HepG2 (cell line): ENCODE data around the gene MMP28. TPM values are rescaled to one million over a fixed set of nuclear protein-coding genes. Genes with fewer than 3 reads are reported as not detected.

Source experiments
- ATAC-seq: fragments of 200-7000 bp; cut with Tn5 transposase; 3 replicates; pipeline ENCODE4 v1.9.1; 2020; ENCODE audit warnings: mild to moderate bottlenecking, moderate library complexity
- BruUV-seq: library from RNA; stranded (reverse); fragments of 400-500 nt; replicated peaks from 2 replicates; lab custom pipeline; 2021; lab: Mats Ljungman, UMichigan
- CTCF ChIA-PET: fragments of 300-600 bp; formaldehyde crosslinking; extraction: SDS; loops from one replicate; lab custom pipeline; 2021; ENCODE audit warnings: low total read pairs, inconsistent platforms, low intra/inter-chr PET ratio; lab: Yijun Ruan, JAX
- POLR2A ChIA-PET: fragments of 350-600 bp; sonication (Branson Sonifier 250); formaldehyde crosslinking; loops from one replicate; lab custom pipeline; 2020; ENCODE audit warnings: antibody characterized with exemption, inconsistent platforms; lab: Yijun Ruan, JAX
- DNase-seq: peaks from one replicate; pipeline ENCODE4 v3.0.0-alpha.2; 2015; ENCODE audit warnings: low spot score
- FAIRE-seq: peaks from 3 replicates; lab custom pipeline; 2011; peaks lifted over from hg19 to GRCh38; lab: Jason Lieb, UNC
- H2AFZ ChIP-seq: one replicate; pipeline ENCODE4 v1.6.1; 2011; ENCODE audit warnings: low read length, inconsistent platforms
- H3K27ac ChIP-seq: fragments of 300-600 bp; 3 replicates; pipeline ENCODE4 v1.8.0; 2011; ENCODE audit warnings: mixed run types, mild to moderate bottlenecking, mixed read lengths, low read length, inconsistent platforms; ENCODE audit not compliant: insufficient read depth; ENCODE audit errors: extremely low read length
- H3K27me3 ChIP-seq, 2 experiments: fragments of 200-600 bp in 1 of 2; 2 replicates in 1 of 2; 3 replicates in 1 of 2; pipeline versions ENCODE4 v1.6.0 to v1.8.0; 2011; ENCODE audit warnings: low read length in 2 of 2, mild to moderate bottlenecking in 2 of 2, moderate library complexity in 2 of 2, inconsistent platforms in 1 of 2; ENCODE audit not compliant: insufficient read depth in 2 of 2, control insufficient read depth in 1 of 2
- H3K36me3 ChIP-seq, 2 experiments: fragments of 200-600 bp in 1 of 2; replicated peaks in 1 of 2; 2 replicates in 1 of 2; 3 replicates in 1 of 2; pipeline versions ENCODE4 v1.5.1 to v1.8.0; 2011; ENCODE audit warnings: low read length in 2 of 2, inconsistent platforms in 1 of 2; ENCODE audit not compliant: insufficient read depth in 2 of 2, control insufficient read depth in 1 of 2
- H3K4me1 ChIP-seq: 2 replicates; pipeline ENCODE4 v1.5.1; 2012; ENCODE audit warnings: low read length, inconsistent platforms; ENCODE audit not compliant: insufficient read depth
- H3K4me2 ChIP-seq: 2 replicates; pipeline ENCODE4 v1.6.0; 2011; ENCODE audit warnings: low read depth, low read length, inconsistent platforms
- H3K4me3 ChIP-seq, 3 experiments: fragments of 200-600 bp in 1 of 3; sonication (generic), shearing (Covaris generic) in 1 of 3; replicated peaks in 1 of 3; 2 replicates each; pipeline ENCODE4 v1.5.1; 2011 to 2016; ENCODE audit warnings: low read length in 3 of 3, inconsistent platforms in 2 of 3, low read depth in 2 of 3, mild to moderate bottlenecking in 2 of 3, control low read depth in 1 of 3, mixed read lengths in 1 of 3; ENCODE audit not compliant: insufficient read depth in 1 of 3
- H3K79me2 ChIP-seq: one replicate; pipeline ENCODE4 v1.6.1; 2011; ENCODE audit warnings: low read length, inconsistent platforms; ENCODE audit not compliant: insufficient read depth
- H3K9ac ChIP-seq: 2 replicates; pipeline ENCODE4 v1.6.0; 2011; ENCODE audit warnings: mild to moderate bottlenecking, low read depth, low read length, inconsistent platforms; ENCODE audit not compliant: insufficient read depth
- H3K9me3 ChIP-seq: 2 replicates; pipeline ENCODE4 v1.5.1; 2012; ENCODE audit warnings: mild to moderate bottlenecking, low read length
- H4K20me1 ChIP-seq: 2 replicates; pipeline ENCODE4 v1.6.0; 2011; ENCODE audit warnings: inconsistent platforms, mild to moderate bottlenecking, low read length, moderate library complexity; ENCODE audit not compliant: insufficient read depth
- GATAD1 ChIP-seq: IDR thresholded peaks from 2 replicates; pipeline ENCODE4 v1.6.1; 2016; ENCODE audit warnings: missing genetic modification reagents, missing compliant biosample characterization
- HOXD1 ChIP-seq: sonication (generic); formaldehyde crosslinking; IDR thresholded peaks from 2 replicates; pipeline ENCODE4 v1.5.0; 2020; ENCODE audit warnings: missing genetic modification reagents
- KLF11 ChIP-seq: IDR thresholded peaks from 2 replicates; pipeline ENCODE4 v1.6.1; 2016; ENCODE audit warnings: missing compliant biosample characterization
- KLF12 ChIP-seq: sonication (generic); formaldehyde crosslinking; IDR thresholded peaks from 2 replicates; pipeline ENCODE4 v1.4.0; 2020; ENCODE audit warnings: missing genetic modification reagents, borderline replicate concordance
- PAWR ChIP-seq: sonication (generic); formaldehyde crosslinking; IDR thresholded peaks from 2 replicates; pipeline ENCODE4 v1.4.0; 2020; ENCODE audit warnings: missing genetic modification reagents, mild to moderate bottlenecking, borderline replicate concordance
- POLR2A ChIP-seq, 2 experiments: IDR thresholded peaks; 2 replicates each; pipeline ENCODE4 v1.6.1; 2011; ENCODE audit warnings: low read depth in 2 of 2, low read length in 2 of 2, mild to moderate bottlenecking in 1 of 2, moderate library complexity in 1 of 2; ENCODE audit not compliant: insufficient read depth in 1 of 2
- RBFOX2 ChIP-seq: fragments of 200-400 bp; formaldehyde crosslinking; IDR thresholded peaks from 2 replicates; pipeline ENCODE4 v1.6.1; 2017; ENCODE audit warnings: low read depth, mild to moderate bottlenecking, low read length
- SPEN ChIP-seq: sonication (generic); formaldehyde crosslinking; IDR thresholded peaks from 2 replicates; pipeline ENCODE4 v1.5.1; 2020; ENCODE audit warnings: low read depth, mild to moderate bottlenecking, missing genetic modification reagents
- SRSF9 ChIP-seq: fragments of 200-400 bp; formaldehyde crosslinking; IDR thresholded peaks from 2 replicates; pipeline ENCODE4 v1.6.1; 2018; ENCODE audit warnings: borderline replicate concordance, mild to moderate bottlenecking, low read depth, low read length; ENCODE audit not compliant: insufficient read depth, poor library complexity, severe bottlenecking
- STAG1 ChIP-seq: sonication (generic); formaldehyde crosslinking; IDR thresholded peaks from 2 replicates; pipeline ENCODE4 v1.4.0; 2020; ENCODE audit warnings: missing genetic modification reagents
- ZFP90 ChIP-seq: sonication (generic); formaldehyde crosslinking; IDR thresholded peaks from 2 replicates; pipeline ENCODE4 v1.8.0; 2022; ENCODE audit warnings: missing genetic modification reagents, mild to moderate bottlenecking, inconsistent platforms, borderline replicate concordance
- ZFY ChIP-seq: sonication (generic); formaldehyde crosslinking; IDR thresholded peaks from 2 replicates; pipeline ENCODE4 v1.4.0; 2020; ENCODE audit warnings: missing genetic modification reagents
- ZNF292 ChIP-seq: sonication (generic); formaldehyde crosslinking; IDR thresholded peaks from 2 replicates; pipeline ENCODE4 v1.8.1; 2022; ENCODE audit warnings: mild to moderate bottlenecking, low read depth, missing genetic modification reagents, borderline replicate concordance
- ZNF30 ChIP-seq: sonication (generic); formaldehyde crosslinking; IDR thresholded peaks from 2 replicates; pipeline ENCODE4 v1.5.0; 2020; ENCODE audit warnings: mild to moderate bottlenecking, missing genetic modification reagents
- ZNF674 ChIP-seq: sonication (generic); formaldehyde crosslinking; IDR thresholded peaks from 2 replicates; pipeline ENCODE4 v1.5.0; 2020; ENCODE audit warnings: low read depth, mild to moderate bottlenecking, missing genetic modification reagents
- ZNF883 ChIP-seq: sonication (generic); formaldehyde crosslinking; IDR thresholded peaks from 2 replicates; pipeline ENCODE4 v1.5.1; 2020; ENCODE audit warnings: mild to moderate bottlenecking, missing genetic modification reagents; ENCODE audit errors: not compliant biosample characterization
- WGBS: methylation state at CpG from one replicate; pipeline ENCODE4 v1.1.6; 2017; ENCODE audit warnings: low lambda C conversion rate; 5-methylcytosine and 5-hydroxymethylcytosine counted together
- in situ Hi-C: cut with HindIII; loops from 2 replicates; pipeline ENCODE4 v1.10.0; 2017; ENCODE audit warnings: low pct_unique_long_range_greater_than_20kb; ENCODE audit not compliant: extremely low pct_ligation_motif_present
- intact Hi-C: fragments of 100-400 bp; cut with micrococcal nuclease; formaldehyde crosslinking; loops from one replicate; pipeline ENCODE4 v1.10.0; 2022; ENCODE audit not compliant: unreplicated experiment
- polyA plus RNA-seq, 8 experiments: library from polyadenylated mRNA; depleted of rRNA in 3 of 8; stranded (reverse) in 7 of 8; unstranded in 1 of 8; fragments of >200 nt; fragmentation: Illumina TruSeq in 4 of 8; extraction: Trizol in 4 of 8; gene quantifications; 2 replicates each; pipeline versions ENCODE4 v1.2.1 to v1.2.3, GENCODE V29; 2011 to 2016; ENCODE audit warnings: low read depth in 4 of 8, missing spikeins in 1 of 8, mixed read lengths in 1 of 8; ENCODE audit not compliant: insufficient read depth in 1 of 8
- total RNA-seq, 5 experiments: library from RNA; depleted of rRNA; stranded (reverse); fragments of >200 nt; fragmentation: Illumina TruSeq; extraction: Trizol; gene quantifications; 2 replicates each; pipeline ENCODE4 v1.2.3, GENCODE V29; 2016; ENCODE audit warnings: low read depth in 1 of 5
- TF ChIP-seq, protein P1 (sequence below): sonication (generic); formaldehyde crosslinking; IDR thresholded peaks from 2 replicates; pipeline ENCODE4 v1.4.0; 2020; ENCODE audit warnings: low read depth, mild to moderate bottlenecking, missing genetic modification reagents
- TF ChIP-seq, protein P2 (sequence below): sonication (generic); formaldehyde crosslinking; IDR thresholded peaks from 2 replicates; pipeline ENCODE4 v1.4.0; 2020; ENCODE audit warnings: missing genetic modification reagents, borderline replicate concordance
- TF ChIP-seq, protein P3 (sequence below): sonication (generic); formaldehyde crosslinking; IDR thresholded peaks from 2 replicates; pipeline ENCODE4 v1.4.0; 2020; ENCODE audit warnings: missing genetic modification reagents, mild to moderate bottlenecking, borderline replicate concordance

Gene MMP28
- total and polyA plus RNA-seq, 2 of the 13 experiments (the other 11 are each of a cell fraction or from before 2014, with no cell fraction given), result not detected

DNA sequence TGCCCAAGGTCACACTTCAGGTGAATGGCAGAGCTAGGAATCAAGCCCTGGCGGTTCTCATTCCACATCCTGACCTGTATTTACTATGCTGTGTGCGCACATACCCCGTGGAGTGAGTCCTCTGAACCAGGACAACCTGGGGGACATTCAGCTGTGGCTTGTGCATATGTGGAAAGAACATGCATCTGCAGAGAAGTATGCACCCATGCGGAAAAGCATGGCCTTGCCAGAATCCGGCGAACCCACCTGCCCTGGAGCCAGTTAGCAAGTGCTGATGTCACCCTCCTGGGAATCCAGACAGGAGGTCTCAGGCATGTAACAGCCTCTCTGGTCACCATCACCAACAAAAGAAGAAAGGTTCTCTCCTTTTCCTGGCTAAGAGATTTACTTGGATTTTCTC lies 62.1 kb downstream of the MMP28 start:
- no peaks in the 10 kb centered on the region for H3K9me3 ChIP-seq
- 90% methylated on average over 6 of the region's 6 CpGs for WGBS
- H3K36me3 ChIP-seq, result no peaks in the 10 kb centered on the region
- no peaks in the 10 kb centered on the region for H4K20me1 ChIP-seq
- H2AFZ ChIP-seq, result no peak overlapping the region
- no peak overlapping the region for H3K9ac ChIP-seq
- ChIA-PET CTCF (no interaction called here), POLR2A (interaction anchor here (0.6 kb wide), 1 partner anchor 592 kb away, joined by 3 read pairs; no protein-coding TSS in a partner anchor)
- H3K27me3 ChIP-seq, result no peaks in the 10 kb centered on the region
- ATAC-seq, result no peak
- no peak overlapping the region for H3K4me3 ChIP-seq
- H3K79me2 ChIP-seq, result peaks cover 2% of the 10 kb centered on the region
- TF ChIP-seq HOXD1 (CRISPR knock-in tag) (no peak), SPEN (CRISPR knock-in tag) (no peak), ZFY (CRISPR knock-in tag) (no peak), RBFOX2 (no peak), STAG1 (no peak), ZNF292 (CRISPR knock-in tag) (no peak), SRSF9 (no peak), ZNF883 (CRISPR knock-in tag) (no peak), ZFP90 (CRISPR knock-in tag) (no peak), KLF12 (no peak), ZNF674 (CRISPR knock-in tag) (no peak), GATAD1 (CRISPR knock-in tag) (no peak), ZNF30 (CRISPR knock-in tag) (no peak), PAWR (CRISPR knock-in tag) (no peak), KLF11 (no peak), POLR2A (IDR thresholded peaks at IDR 0.05; ENCODE audit: insufficient read depth in 1 of 2, low read depth in 2 of 2, low read length in 2 of 2) (no peak)
- TF ChIP-seq, protein P1, sequence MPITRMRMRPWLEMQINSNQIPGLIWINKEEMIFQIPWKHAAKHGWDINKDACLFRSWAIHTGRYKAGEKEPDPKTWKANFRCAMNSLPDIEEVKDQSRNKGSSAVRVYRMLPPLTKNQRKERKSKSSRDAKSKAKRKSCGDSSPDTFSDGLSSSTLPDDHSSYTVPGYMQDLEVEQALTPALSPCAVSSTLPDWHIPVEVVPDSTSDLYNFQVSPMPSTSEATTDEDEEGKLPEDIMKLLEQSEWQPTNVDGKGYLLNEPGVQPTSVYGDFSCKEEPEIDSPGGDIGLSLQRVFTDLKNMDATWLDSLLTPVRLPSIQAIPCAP (CRISPR knock-in tag), result no peak
- TF ChIP-seq, protein P2, sequence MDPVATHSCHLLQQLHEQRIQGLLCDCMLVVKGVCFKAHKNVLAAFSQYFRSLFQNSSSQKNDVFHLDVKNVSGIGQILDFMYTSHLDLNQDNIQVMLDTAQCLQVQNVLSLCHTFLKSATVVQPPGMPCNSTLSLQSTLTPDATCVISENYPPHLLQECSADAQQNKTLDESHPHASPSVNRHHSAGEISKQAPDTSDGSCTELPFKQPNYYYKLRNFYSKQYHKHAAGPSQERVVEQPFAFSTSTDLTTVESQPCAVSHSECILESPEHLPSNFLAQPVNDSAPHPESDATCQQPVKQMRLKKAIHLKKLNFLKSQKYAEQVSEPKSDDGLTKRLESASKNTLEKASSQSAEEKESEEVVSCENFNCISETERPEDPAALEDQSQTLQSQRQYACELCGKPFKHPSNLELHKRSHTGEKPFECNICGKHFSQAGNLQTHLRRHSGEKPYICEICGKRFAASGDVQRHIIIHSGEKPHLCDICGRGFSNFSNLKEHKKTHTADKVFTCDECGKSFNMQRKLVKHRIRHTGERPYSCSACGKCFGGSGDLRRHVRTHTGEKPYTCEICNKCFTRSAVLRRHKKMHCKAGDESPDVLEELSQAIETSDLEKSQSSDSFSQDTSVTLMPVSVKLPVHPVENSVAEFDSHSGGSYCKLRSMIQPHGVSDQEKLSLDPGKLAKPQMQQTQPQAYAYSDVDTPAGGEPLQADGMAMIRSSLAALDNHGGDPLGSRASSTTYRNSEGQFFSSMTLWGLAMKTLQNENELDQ, result no peak
- TF ChIP-seq, protein P3, sequence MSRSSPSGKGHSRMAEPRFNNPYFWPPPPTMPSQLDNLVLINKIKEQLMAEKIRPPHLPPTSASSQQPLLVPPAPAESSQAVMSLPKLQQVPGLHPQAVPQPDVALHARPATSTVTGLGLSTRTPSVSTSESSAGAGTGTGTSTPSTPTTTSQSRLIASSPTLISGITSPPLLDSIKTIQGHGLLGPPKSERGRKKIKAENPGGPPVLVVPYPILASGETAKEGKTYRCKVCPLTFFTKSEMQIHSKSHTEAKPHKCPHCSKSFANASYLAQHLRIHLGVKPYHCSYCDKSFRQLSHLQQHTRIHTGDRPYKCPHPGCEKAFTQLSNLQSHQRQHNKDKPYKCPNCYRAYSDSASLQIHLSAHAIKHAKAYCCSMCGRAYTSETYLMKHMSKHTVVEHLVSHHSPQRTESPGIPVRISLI (CRISPR knock-in tag), result no peak
- no TSS peak for BruUV-seq
- in situ Hi-C loops, result loop anchor here (25.0 kb wide), 1 partner anchor 421 kb away; no protein-coding TSS in a partner anchor
- no peak overlapping the region for H3K27ac ChIP-seq
- no peak overlapping the region for H3K4me2 ChIP-seq
- no peak for FAIRE-seq
- no peak for DNase-seq
- intact Hi-C loops, result no loop called here
- H3K4me1 ChIP-seq, result peaks cover 24% of the 10 kb centered on the region
